ENCODE results near the gene CCDC107. TPM values are rescaled to one million over a fixed set of nuclear protein-coding genes. Genes with fewer than 3 reads are reported as not detected.

The CCDC107 gene, protein sequence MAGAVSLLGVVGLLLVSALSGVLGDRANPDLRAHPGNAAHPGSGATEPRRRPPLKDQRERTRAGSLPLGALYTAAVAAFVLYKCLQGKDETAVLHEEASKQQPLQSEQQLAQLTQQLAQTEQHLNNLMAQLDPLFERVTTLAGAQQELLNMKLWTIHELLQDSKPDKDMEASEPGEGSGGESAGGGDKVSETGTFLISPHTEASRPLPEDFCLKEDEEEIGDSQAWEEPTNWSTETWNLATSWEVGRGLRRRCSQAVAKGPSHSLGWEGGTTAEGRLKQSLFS
- total RNA-seq = 10 to 100 TPM; 17.1 to 18.3 TPM

- CTCF ChIA-PET = interaction anchor here (0.8 to 5.3 kb wide), 16 partner anchors 9 to 167 kb away, joined by 3 to 49 read pairs (median 5); partner anchors contain the start of genes CREB3 and TLN1
- POLR2A ChIA-PET = interaction anchor here (0.6 to 3.8 kb wide), 10 partner anchors 9 to 156 kb away, joined by 3 to 30 read pairs (median 6); partner anchors contain the start of genes CREB3, GBA2, HINT2 and RGP1
These were observed at the start of gene CCDC107 for GRCh38 chr9:35658137-35658967. TSS of gene CCDC107 (plus strand) at chr9:35658292. CDS start at chr9:35658380, 88 bp downstream.

DNA sequence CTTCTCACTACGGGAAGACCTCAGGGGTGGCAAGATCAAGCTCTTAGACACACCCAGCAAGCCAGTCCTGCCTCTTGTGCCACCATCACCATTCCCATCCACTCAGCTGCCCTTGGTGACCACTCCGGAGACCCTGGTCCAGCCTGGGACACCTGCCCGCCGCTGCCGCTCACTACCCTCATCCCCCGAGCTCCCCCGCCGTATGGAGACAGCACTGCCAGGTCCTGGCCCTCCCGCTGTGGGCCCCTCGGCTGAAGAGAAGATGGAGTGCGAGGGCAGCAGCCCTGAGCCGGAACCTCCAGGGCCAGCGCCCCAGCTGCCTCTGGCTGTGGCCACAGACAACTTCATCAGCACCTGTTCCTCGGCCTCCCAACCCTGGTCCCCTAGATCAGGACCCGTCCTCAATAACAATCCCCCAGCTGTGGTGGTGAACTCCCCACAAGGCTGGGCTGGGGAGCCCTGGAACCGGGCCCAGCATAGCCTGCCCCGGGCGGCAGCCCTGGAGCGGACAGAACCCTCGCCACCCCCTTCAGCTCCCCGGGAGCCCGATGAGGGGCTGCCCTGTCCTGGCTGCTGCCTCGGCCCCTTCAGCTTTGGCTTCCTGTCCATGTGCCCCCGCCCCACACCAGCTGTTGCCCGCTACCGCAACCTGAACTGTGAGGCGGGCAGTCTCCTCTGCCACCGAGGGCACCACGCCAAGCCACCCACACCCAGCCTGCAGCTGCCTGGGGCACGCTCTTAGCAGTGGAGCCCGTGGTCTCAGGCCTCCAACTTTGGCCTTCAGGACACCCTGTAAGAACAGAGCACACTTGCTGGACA, 48.9 kb upstream of the CCDC107 start:
- CTCF ChIA-PET = interaction anchor here (0.5 to 1.8 kb wide), 3 partner anchors 8 to 643 kb away, joined by 3 to 6 read pairs (median 5); no protein-coding TSS in a partner anchor
- POLR2A ChIA-PET = interaction anchor here (0.6 kb wide), 1 partner anchor 648 kb away, joined by 4 read pairs; no protein-coding TSS in a partner anchor

DNA sequence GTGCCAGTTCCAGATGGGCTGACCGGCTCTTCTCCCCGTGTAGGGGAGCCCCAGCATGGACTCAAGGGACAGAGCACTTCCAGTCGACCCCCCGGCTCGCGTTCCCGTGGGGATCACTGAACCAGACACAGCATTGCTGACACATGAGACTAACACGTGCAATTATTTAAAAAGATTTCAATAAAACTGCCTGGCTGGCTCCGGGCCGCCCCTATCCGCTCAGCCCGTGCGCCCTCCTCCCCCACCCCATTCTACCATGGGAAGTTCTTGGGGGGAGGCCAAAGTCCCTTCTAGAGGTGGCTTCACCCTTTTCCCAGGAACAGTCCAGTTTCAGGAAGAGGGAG, 48.3 kb upstream of the CCDC107 start:
- CTCF ChIA-PET = interaction anchor here (1.2 to 2.1 kb wide), 3 partner anchors 9 to 87 kb away, joined by 3 to 11 read pairs (median 8); no protein-coding TSS in a partner anchor
- POLR2A ChIA-PET = no interaction called here

DNA sequence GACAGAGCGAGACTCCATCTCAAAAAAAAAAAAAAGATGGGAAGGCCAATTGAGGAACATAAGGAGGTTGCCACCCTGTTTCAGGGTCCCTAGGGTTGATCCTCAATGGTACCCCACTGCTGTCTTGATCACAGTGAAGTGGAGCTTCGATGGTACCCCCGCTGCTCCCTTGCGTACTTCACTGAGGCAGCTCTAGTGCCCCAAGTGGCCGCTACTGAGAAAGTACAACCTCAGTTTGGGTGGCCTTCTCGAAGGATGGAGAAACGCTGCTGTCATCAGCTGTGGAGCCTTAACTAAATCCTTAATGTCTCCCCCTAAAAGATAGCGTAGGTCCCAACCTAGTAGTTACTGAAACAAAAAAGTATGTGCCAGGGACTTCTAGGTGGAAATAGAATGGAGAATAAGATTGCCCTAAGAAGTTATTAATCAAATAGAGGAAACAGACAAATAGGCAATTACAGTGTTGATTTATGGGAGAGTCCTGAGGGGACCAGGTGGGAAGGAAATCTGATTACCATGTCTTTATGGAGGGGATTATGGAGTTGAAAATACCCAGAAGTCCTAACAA, 46.8 kb upstream of the CCDC107 start:
- POLR2A ChIA-PET = interaction anchor here (0.9 to 1.0 kb wide), 3 partner anchors 8 to 47 kb away, joined by 4 to 9 read pairs (median 5); partner anchors contain the start of genes CCDC107 and RMRP
- CTCF ChIA-PET = interaction anchor here (0.7 to 2.9 kb wide), 13 partner anchors 8 to 146 kb away, joined by 3 to 11 read pairs (median 4); partner anchors contain the start of genes RMRP and TPM2

DNA sequence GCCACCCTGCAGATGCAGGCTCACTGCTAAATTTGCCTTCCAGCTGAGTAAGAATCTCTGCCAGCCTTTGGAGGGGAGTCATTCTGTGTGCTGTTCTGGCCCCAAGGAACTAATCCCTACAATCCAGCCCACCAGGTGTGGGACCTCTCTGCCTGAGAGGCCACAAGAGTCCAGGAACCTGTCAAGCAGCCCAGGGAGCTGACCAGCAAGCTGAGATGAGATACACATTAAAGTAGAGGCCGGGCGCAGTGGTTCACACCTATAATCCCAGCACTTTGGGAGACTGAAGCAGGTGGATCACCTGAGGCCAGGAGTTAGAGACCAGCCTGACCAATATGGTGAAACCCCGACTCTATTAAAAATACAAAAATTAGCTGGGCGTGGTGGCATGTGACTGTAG, 46.0 kb upstream of the CCDC107 start:
- ChIA-PET CTCF (interaction anchor here (0.9 to 2.9 kb wide), 6 partner anchors 8 to 85 kb away, joined by 3 to 11 read pairs (median 4); no protein-coding TSS in a partner anchor), POLR2A (interaction anchor here (0.9 kb wide), 1 partner anchor 46 kb away, joined by 4 read pairs; the partner anchor contains the start of genes CCDC107 and RMRP)

- POLR2A ChIA-PET = no interaction called here
- CTCF ChIA-PET = interaction anchor here (1.2 to 2.9 kb wide), 4 partner anchors 7 to 33 kb away, joined by 3 to 10 read pairs (median 4); no protein-coding TSS in a partner anchor
These were observed 45.2 kb upstream of the CCDC107 start for GRCh38 chr9:35612843-35613242.

GRCh38 chr9:35615981-35616680, 42.0 kb upstream of the CCDC107 start:
- CTCF ChIA-PET = interaction anchor here (0.5 to 3.9 kb wide), 10 partner anchors 10 to 513 kb away, joined by 3 to 25 read pairs (median 3); partner anchors contain the start of genes STOML2 and TESK1

GRCh38 chr9:35616681-35617459, 41.2 kb upstream of the CCDC107 start:
- ChIA-PET CTCF (interaction anchor here (0.5 to 3.9 kb wide), 10 partner anchors 9 to 514 kb away, joined by 3 to 25 read pairs (median 3); partner anchors contain the start of genes STOML2 and TESK1), POLR2A (interaction anchor here (0.6 to 1.3 kb wide), 5 partner anchors 11 to 110 kb away, joined by 3 to 4 read pairs (median 3); partner anchors contain the start of gene TESK1)

More at GRCh38 chr9:35615981-35616680, 42.0 kb upstream of the CCDC107 start:
- POLR2A ChIA-PET = no interaction called here

- POLR2A ChIA-PET = interaction anchor here (0.6 to 1.3 kb wide), 5 partner anchors 12 to 110 kb away, joined by 3 to 4 read pairs (median 3); partner anchors contain the start of gene TESK1
- CTCF ChIA-PET = interaction anchor here (0.7 to 3.9 kb wide), 6 partner anchors 9 to 139 kb away, joined by 3 to 25 read pairs (median 4); partner anchors contain the start of gene TESK1
These were observed 40.5 kb upstream of the CCDC107 start for GRCh38 chr9:35617548-35617947.

- ChIA-PET CTCF (interaction anchor here (1.4 to 3.9 kb wide), 4 partner anchors 8 to 32 kb away, joined by 3 to 25 read pairs (median 13); partner anchors contain the start of genes SIT1 and TESK1), POLR2A (interaction anchor here (0.7 kb wide), 1 partner anchor 46 kb away, joined by 3 read pairs; no protein-coding TSS in a partner anchor)
These were observed 39.8 kb upstream of the CCDC107 start, which contains the start of gene CD72 for GRCh38 chr9:35618325-35618727. TSS of gene CD72 (minus strand) at chr9:35618413. CDS start at chr9:35618303, 110 bp downstream.

GRCh38 chr9:35618854-35619799, 39.0 kb upstream of the CCDC107 start:
- ChIA-PET CTCF (interaction anchor here (0.5 to 3.9 kb wide), 14 partner anchors 7 to 263 kb away, joined by 3 to 25 read pairs (median 5); partner anchors contain the start of genes CCDC107, RMRP, SIT1 and TESK1), POLR2A (interaction anchor here (0.7 to 2.5 kb wide), 6 partner anchors 8 to 46 kb away, joined by 3 to 10 read pairs (median 6); partner anchors contain the start of genes CCDC107, RMRP and SIT1)

GRCh38 chr9:35619800-35620158, 38.3 kb upstream of the CCDC107 start:
- ChIA-PET POLR2A (interaction anchor here (0.6 to 2.5 kb wide), 6 partner anchors 9 to 38 kb away, joined by 3 to 10 read pairs (median 6); partner anchors contain the start of genes CCDC107, RMRP and SIT1), CTCF (interaction anchor here (0.8 to 3.0 kb wide), 12 partner anchors 7 to 262 kb away, joined by 3 to 17 read pairs (median 4); partner anchors contain the start of genes CCDC107, RMRP, SIT1 and TESK1)

GRCh38 chr9:35627575-35627974, 30.5 kb upstream of the CCDC107 start:
- ChIA-PET CTCF (interaction anchor here (0.6 to 1.4 kb wide), 2 partner anchors 11 to 17 kb away, joined by 4 to 5 read pairs; no protein-coding TSS in a partner anchor), POLR2A (interaction anchor here (0.6 kb wide), 1 partner anchor 82 kb away, joined by 3 read pairs; no protein-coding TSS in a partner anchor)

DNA sequence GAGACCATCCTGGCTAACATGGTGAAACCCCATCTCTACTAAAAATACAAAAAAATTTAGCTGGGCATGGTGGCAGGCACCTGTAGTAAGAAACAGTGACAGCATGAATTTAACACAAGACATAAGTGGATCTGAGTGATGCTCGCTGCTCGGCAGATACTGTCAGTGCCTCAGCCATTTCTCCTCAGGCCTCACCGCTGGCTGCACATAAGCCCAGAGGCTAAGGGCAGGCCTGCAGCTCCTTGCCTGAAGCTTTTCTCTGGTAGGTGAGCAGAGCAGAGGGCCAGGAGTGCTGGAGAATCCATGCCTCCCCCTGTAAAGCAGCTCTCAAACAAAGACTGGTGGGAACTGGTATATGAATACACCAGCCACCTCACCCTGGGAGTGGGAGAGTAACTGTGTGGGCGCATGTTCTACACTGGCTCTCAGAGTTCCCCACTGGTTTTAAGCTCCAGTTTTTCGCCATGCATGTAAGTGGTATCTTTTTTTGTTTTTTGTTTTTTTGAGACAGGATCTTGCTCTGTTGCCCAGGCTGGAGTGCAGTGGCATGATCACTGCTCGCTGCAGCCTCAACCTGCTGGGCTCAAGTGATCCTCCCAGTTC, 29.6 kb upstream of the CCDC107 start:
- CTCF ChIA-PET = interaction anchor here (1.4 kb wide), 1 partner anchor 12 kb away, joined by 4 read pairs; no protein-coding TSS in a partner anchor
- POLR2A ChIA-PET = no interaction called here

Measured in activated CD8-positive, alpha-beta memory T cell treated with anti-CD3 and anti-CD28 coated beads for 36 hours (primary cell).